Endothelial cell of umbilical vein (primary cell): ENCODE data around the gene EGFL7. TPM values are rescaled to one million over a fixed set of nuclear protein-coding genes. Genes with fewer than 3 reads are reported as not detected.

ENCODE experiments used
- BruUV-seq: library from RNA; stranded (reverse); fragments of 400-500 nt; replicated peaks from 2 replicates; lab custom pipeline; 2021; lab: Mats Ljungman, UMichigan
- CTCF ChIA-PET: fragments of 300-600, 350-600 bp; sonication (Branson Sonifier 250); formaldehyde crosslinking; loops from one replicate; lab custom pipeline; 2021; ENCODE audit warnings: antibody characterized with exemption, inconsistent platforms; lab: Charles Lee
- POLR2A ChIA-PET: fragments of 300-600, 350-600 bp; sonication (Branson Sonifier 250); formaldehyde crosslinking; loops from one replicate; lab custom pipeline; 2021; ENCODE audit warnings: antibody characterized with exemption, inconsistent platforms; lab: Charles Lee
- DNase-seq: peaks from one replicate; pipeline ENCODE4 v3.0.0-alpha.2; 2011; ENCODE audit warnings: low read depth, low spot score
- FAIRE-seq: peaks from 2 replicates; lab custom pipeline; 2011; peaks lifted over from hg19 to GRCh38; lab: Jason Lieb, UNC
- H2AFZ ChIP-seq: 2 replicates; pipeline ENCODE4 v1.6.0; 2012; ENCODE audit warnings: low read depth, low read length, control low read depth, inconsistent platforms
- H3K27ac ChIP-seq: 2 replicates; pipeline ENCODE4 v1.5.1; 2011; ENCODE audit warnings: low read depth, mild to moderate bottlenecking, control low read depth, low read length, moderate library complexity; ENCODE audit not compliant: insufficient read depth
- H3K27me3 ChIP-seq, 2 experiments: 2 replicates each; pipeline versions ENCODE4 v1.6.0 to v1.6.1; 2011; ENCODE audit warnings: low read length in 2 of 2, mixed read lengths in 1 of 2; ENCODE audit not compliant: control insufficient read depth in 2 of 2, insufficient read depth in 2 of 2
- H3K36me3 ChIP-seq, 2 experiments: 2 replicates in 1 of 2; 3 replicates in 1 of 2; pipeline ENCODE4 v1.5.1; 2011; ENCODE audit warnings: low read length in 2 of 2, mild to moderate bottlenecking in 1 of 2, moderate library complexity in 1 of 2; ENCODE audit not compliant: control insufficient read depth in 2 of 2, insufficient read depth in 2 of 2; ENCODE audit errors: extremely low read depth in 1 of 2
- H3K4me1 ChIP-seq: 3 replicates; pipeline ENCODE4 v1.5.1; 2011; ENCODE audit warnings: mild to moderate bottlenecking, low read length; ENCODE audit not compliant: control insufficient read depth, insufficient read depth; ENCODE audit errors: extremely low read depth
- H3K4me2 ChIP-seq: 2 replicates; pipeline ENCODE4 v1.6.1; 2011; ENCODE audit warnings: low read length, control low read depth, mixed read lengths; ENCODE audit not compliant: insufficient read depth
- H3K4me3 ChIP-seq, 3 experiments: fragments of 200-600 bp in 1 of 3; sonication (generic), shearing (Covaris generic) in 1 of 3; replicated peaks in 1 of 3; 2 replicates each; pipeline ENCODE4 v1.5.1; 2011 to 2016; ENCODE audit warnings: control low read depth in 3 of 3, low read length in 3 of 3, mild to moderate bottlenecking in 2 of 3, inconsistent platforms in 1 of 3, low read depth in 1 of 3, moderate library complexity in 1 of 3; ENCODE audit not compliant: insufficient read depth in 1 of 3
- H3K79me2 ChIP-seq: 2 replicates; pipeline ENCODE4 v1.6.0; 2012; ENCODE audit warnings: low read length, inconsistent platforms; ENCODE audit not compliant: control insufficient read depth, insufficient read depth
- H3K9ac ChIP-seq: replicated peaks from 2 replicates; pipeline ENCODE3; 2011; ENCODE audit warnings: low read length, control low read depth; ENCODE audit not compliant: insufficient read depth; ENCODE audit errors: extremely low read depth
- H3K9me1 ChIP-seq: replicated peaks from 3 replicates; pipeline ENCODE4 v1.6.0; 2011; ENCODE audit warnings: mild to moderate bottlenecking, low read length; ENCODE audit not compliant: control insufficient read depth, insufficient read depth; ENCODE audit errors: extremely low read depth
- H3K9me3 ChIP-seq: replicated peaks from 2 replicates; pipeline ENCODE4 v1.5.1; 2012; ENCODE audit warnings: low read length, inconsistent platforms; ENCODE audit not compliant: control insufficient read depth, insufficient read depth
- H4K20me1 ChIP-seq: replicated peaks from 2 replicates; pipeline ENCODE3; 2011; ENCODE audit warnings: mild to moderate bottlenecking, low read length; ENCODE audit not compliant: control insufficient read depth, insufficient read depth; ENCODE audit errors: extremely low read depth
- EZH2 ChIP-seq: IDR thresholded peaks from 2 replicates; pipeline ENCODE4 v1.6.1; 2012; ENCODE audit warnings: borderline replicate concordance, low read depth, mild to moderate bottlenecking, moderate library complexity, low read length, inconsistent platforms; ENCODE audit not compliant: severe bottlenecking
- FOS ChIP-seq: IDR thresholded peaks from 2 replicates; pipeline ENCODE4 v1.6.1; 2011; ENCODE audit warnings: mild to moderate bottlenecking, low read length, moderate library complexity, borderline replicate concordance; ENCODE audit not compliant: insufficient read depth
- GATA2 ChIP-seq: IDR thresholded peaks from 2 replicates; pipeline ENCODE4 v1.7.0; 2011; ENCODE audit warnings: low read depth, mild to moderate bottlenecking, moderate library complexity, mixed read lengths, low read length; ENCODE audit not compliant: insufficient read length, insufficient read depth
- JUN ChIP-seq: IDR thresholded peaks from 2 replicates; pipeline ENCODE4 v1.6.1; 2011; ENCODE audit warnings: borderline replicate concordance, low read depth; ENCODE audit not compliant: insufficient read length, insufficient read depth
- MYC ChIP-seq: IDR thresholded peaks from one replicate; pipeline ENCODE4 v1.6.1; 2011; ENCODE audit warnings: mild to moderate bottlenecking, low read depth, low read length
- POLR2A ChIP-seq: IDR thresholded peaks from 2 replicates; pipeline ENCODE4 v1.6.1; 2012; ENCODE audit warnings: low read depth, mild to moderate bottlenecking, control low read depth, low read length
- POLR2AphosphoS5 ChIP-seq: IDR thresholded peaks from 2 replicates; pipeline ENCODE4 v1.6.1; 2012; ENCODE audit warnings: low read depth, mild to moderate bottlenecking, control low read depth, low read length, moderate library complexity; ENCODE audit not compliant: insufficient read depth
- dilution Hi-C: fragments of 300-500 bp; cut with MboI; formaldehyde crosslinking; loops from one replicate; pipeline ENCODE4 v1.15.0; 2019; ENCODE audit warnings: low sequenced_read_pairs; ENCODE audit not compliant: extremely low pct_ligation_motif_present
- intact Hi-C: fragments of 100-400 bp; cut with micrococcal nuclease; formaldehyde crosslinking; loops from one replicate; pipeline ENCODE4 v1.10.0; 2022
- polyA plus RNA-seq, 4 experiments: library from polyadenylated mRNA; depleted of rRNA in 3 of 4; stranded (reverse) in 3 of 4; unstranded in 1 of 4; fragments of >200 nt; gene quantifications; 2 replicates each; pipeline versions ENCODE4 v1.2.1 to v1.2.3, GENCODE V29; 2011 to 2012; ENCODE audit warnings: missing spikeins in 1 of 4
- total RNA-seq: library from RNA; stranded (reverse); gene quantifications from 2 replicates; pipeline ENCODE4 v1.2.3, GENCODE V29; 2021
- TF ChIP-seq, protein P1 (sequence below), 2 donors: IDR thresholded peaks; 1 replicate in 1 of 2; 2 replicates in 1 of 2; pipeline ENCODE4 v1.5.1; 2011; ENCODE audit warnings: low read length in 2 of 2, mild to moderate bottlenecking in 2 of 2, moderate library complexity in 2 of 2, control low read depth in 1 of 2, inconsistent platforms in 1 of 2, low read depth in 1 of 2; ENCODE audit not compliant: insufficient read depth in 1 of 2; ENCODE audit errors: extremely low read depth in 1 of 2
- TF ChIP-seq, protein P2 (sequence below): IDR thresholded peaks from 2 replicates; pipeline ENCODE4 v1.6.1; 2011; ENCODE audit not compliant: insufficient read depth, insufficient read length

The EGFL7 gene
- total and polyA plus RNA-seq, 2 donors (not counting 3 experiments of a cell fraction or from before 2014, with no cell fraction given) = 1,043 to 1,377 TPM

GRCh38 chr9:136682710-136683109 lies 20.0 kb downstream of the EGFL7 start:
- H3K9ac ChIP-seq = no peak overlapping the region
- H3K4me3 ChIP-seq = no peak overlapping the region
- DNase-seq (no peak), FAIRE-seq (no peak)
- H3K79me2 ChIP-seq = peaks cover 55% of the 10 kb centered on the region
- TF ChIP-seq POLR2A (no peak), FOS (no peak), GATA2 (no peak), MYC (no peak), JUN (no peak), EZH2 (no peak), POLR2AphosphoS5 (no peak)
- TF ChIP-seq, protein P1, sequence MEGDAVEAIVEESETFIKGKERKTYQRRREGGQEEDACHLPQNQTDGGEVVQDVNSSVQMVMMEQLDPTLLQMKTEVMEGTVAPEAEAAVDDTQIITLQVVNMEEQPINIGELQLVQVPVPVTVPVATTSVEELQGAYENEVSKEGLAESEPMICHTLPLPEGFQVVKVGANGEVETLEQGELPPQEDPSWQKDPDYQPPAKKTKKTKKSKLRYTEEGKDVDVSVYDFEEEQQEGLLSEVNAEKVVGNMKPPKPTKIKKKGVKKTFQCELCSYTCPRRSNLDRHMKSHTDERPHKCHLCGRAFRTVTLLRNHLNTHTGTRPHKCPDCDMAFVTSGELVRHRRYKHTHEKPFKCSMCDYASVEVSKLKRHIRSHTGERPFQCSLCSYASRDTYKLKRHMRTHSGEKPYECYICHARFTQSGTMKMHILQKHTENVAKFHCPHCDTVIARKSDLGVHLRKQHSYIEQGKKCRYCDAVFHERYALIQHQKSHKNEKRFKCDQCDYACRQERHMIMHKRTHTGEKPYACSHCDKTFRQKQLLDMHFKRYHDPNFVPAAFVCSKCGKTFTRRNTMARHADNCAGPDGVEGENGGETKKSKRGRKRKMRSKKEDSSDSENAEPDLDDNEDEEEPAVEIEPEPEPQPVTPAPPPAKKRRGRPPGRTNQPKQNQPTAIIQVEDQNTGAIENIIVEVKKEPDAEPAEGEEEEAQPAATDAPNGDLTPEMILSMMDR (IDR thresholded peaks at IDR 0.05; ENCODE audit: extremely low read depth in 1 of 2, insufficient read depth in 1 of 2, low read depth in 1 of 2, low read length in 2 of 2) = no peak
- TF ChIP-seq, protein P2, sequence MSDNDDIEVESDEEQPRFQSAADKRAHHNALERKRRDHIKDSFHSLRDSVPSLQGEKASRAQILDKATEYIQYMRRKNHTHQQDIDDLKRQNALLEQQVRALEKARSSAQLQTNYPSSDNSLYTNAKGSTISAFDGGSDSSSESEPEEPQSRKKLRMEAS = no peak
- ChIA-PET CTCF (interaction anchor here (1.1 kb wide), 1 partner anchor 11 kb away, joined by 3 read pairs; no protein-coding TSS in a partner anchor), POLR2A (no interaction called here)
- no peak overlapping the region for H3K27ac ChIP-seq
- dilution Hi-C loops = no loop called here
- H3K36me3 ChIP-seq = peaks cover 0 to 6% of the 10 kb centered on the region in 2 experiments
- no peak overlapping the region for H3K4me2 ChIP-seq
- H3K9me1 ChIP-seq = no peaks in the 10 kb centered on the region
- no peaks in the 10 kb centered on the region for H4K20me1 ChIP-seq
- no TSS peak for BruUV-seq
- no peaks in the 10 kb centered on the region for H3K9me3 ChIP-seq
- no peak overlapping the region for H2AFZ ChIP-seq
- intact Hi-C loops = no loop called here
- peaks cover 13% of the 10 kb centered on the region for H3K4me1 ChIP-seq
- H3K27me3 ChIP-seq = no peaks in the 10 kb centered on the region
